ENCODE measurements around the gene KIAA0930. TPM values are rescaled to one million over a fixed set of nuclear protein-coding genes. Genes with fewer than 3 reads are reported as not detected.

Gene KIAA0930
- total RNA-seq, 1 experiment from 2014 or later = 55.5 TPM

DNA sequence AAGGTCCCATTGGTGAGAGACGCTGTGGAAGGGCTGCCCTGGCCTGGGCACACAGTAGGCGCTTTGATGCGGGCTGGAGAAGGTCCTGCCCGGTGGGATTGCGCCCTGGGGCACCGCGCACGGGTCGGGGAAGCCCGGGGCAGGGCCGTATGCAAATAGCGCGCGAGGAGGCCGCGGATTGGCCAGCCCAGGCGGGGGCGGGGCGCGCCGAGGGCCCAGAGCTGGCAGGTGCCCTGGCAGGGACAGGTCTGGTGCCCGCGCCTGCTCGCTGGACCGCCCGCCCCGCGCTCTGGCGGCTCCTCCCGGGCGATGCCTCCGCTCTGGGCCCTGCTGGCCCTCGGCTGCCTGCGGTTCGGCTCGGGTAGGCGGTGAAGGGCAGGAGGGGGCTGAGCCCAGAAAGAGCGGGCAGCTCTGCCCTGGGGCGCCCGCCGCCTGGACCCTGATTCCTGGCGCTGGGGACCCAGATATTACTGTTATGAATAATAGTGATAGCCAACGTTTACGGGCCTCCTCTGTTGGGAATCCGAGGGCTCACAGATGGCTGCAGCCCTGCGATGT, 44.1 kb upstream of the KIAA0930 start, which contains the start of gene UPK3A:
TSS of gene UPK3A (plus strand) at position 245 of the 558 bp plus-strand sequence. CDS start at position 310, 65 bp downstream.
- Histone ChIP-seq H3K36me3 (ENCODE audit: low read depth) (no peaks in the 10 kb centered on the region), H3K79me2 (ENCODE audit: low read depth) (no peaks in the 10 kb centered on the region), H3K9me3 (ENCODE audit: insufficient read depth, low read depth) (no peaks in the 10 kb centered on the region), H3K4me1 (replicated peaks; ENCODE audit: insufficient read depth) (peaks cover 28% of the 10 kb centered on the region), H3K9me2 (ENCODE audit: insufficient read depth) (no peaks in the 10 kb centered on the region), H3K4me3 (peak within 1 kb of the TSS; percentile 59; the same call in 1 of the 2 replicates), H4K20me1 (ENCODE audit: insufficient read depth) (no peaks in the 10 kb centered on the region), H3K27me3 (ENCODE audit: insufficient read depth, low read depth) (peaks cover 6% of the 10 kb centered on the region; the same call in 1 of the 2 replicates), H3K4me2 (peak within 1 kb of the TSS; percentile 90), H3K27ac (no peak within 1 kb of the TSS), H3F3A (ENCODE audit: insufficient read depth, low read depth) (peaks cover 13% of the 10 kb centered on the region), H2AFZ (peak within 1 kb of the TSS; percentile 69; the same call in 1 of the 2 replicates)
- ChIA-PET CTCF (no interaction called here), POLR2A (ENCODE audit: unreplicated experiment) (interaction anchor here (0.6 kb wide), 1 partner anchor 104 kb away, joined by 8 read pairs; no protein-coding TSS in a partner anchor)
- intact Hi-C loops (cut with micrococcal nuclease; ENCODE audit: unreplicated experiment) = loop anchor here (5.0 kb wide), 1 partner anchor 148 kb away; no protein-coding TSS in a partner anchor
- no peak for TF ChIP-seq EZH2 (IDR thresholded peaks at IDR 0.05; ENCODE audit: low read depth)
- TF ChIP-seq, protein P1, sequence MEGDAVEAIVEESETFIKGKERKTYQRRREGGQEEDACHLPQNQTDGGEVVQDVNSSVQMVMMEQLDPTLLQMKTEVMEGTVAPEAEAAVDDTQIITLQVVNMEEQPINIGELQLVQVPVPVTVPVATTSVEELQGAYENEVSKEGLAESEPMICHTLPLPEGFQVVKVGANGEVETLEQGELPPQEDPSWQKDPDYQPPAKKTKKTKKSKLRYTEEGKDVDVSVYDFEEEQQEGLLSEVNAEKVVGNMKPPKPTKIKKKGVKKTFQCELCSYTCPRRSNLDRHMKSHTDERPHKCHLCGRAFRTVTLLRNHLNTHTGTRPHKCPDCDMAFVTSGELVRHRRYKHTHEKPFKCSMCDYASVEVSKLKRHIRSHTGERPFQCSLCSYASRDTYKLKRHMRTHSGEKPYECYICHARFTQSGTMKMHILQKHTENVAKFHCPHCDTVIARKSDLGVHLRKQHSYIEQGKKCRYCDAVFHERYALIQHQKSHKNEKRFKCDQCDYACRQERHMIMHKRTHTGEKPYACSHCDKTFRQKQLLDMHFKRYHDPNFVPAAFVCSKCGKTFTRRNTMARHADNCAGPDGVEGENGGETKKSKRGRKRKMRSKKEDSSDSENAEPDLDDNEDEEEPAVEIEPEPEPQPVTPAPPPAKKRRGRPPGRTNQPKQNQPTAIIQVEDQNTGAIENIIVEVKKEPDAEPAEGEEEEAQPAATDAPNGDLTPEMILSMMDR (conservative IDR thresholded peaks at IDR 0.05) = no peak
- no TSS peak for BruUV-seq (replicated peaks)
- DNase-seq = peak; percentile 71 to 90

DNA sequence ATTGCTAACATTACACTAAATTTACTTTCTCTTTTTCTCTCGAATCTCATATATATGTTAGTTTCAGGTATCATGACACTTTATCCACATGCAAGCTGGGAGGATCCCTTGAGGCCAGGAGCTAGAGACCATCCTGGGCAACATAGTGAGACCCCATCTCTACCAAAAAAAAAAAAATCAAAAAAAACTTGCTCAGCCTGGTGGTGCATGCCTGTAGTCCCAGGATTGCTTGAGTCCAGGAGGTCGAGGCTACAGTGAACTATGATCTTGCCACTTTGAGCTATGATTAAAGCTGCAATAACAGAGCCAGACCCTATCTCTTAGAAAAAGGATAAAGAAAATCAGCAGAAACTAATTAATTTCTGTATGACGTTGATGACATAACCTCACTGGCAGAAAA, 40.3 kb upstream of the KIAA0930 start:
- no TSS peak for BruUV-seq (replicated peaks)
- CTCF ChIA-PET = no interaction called here
- no peak for DNase-seq

DNA sequence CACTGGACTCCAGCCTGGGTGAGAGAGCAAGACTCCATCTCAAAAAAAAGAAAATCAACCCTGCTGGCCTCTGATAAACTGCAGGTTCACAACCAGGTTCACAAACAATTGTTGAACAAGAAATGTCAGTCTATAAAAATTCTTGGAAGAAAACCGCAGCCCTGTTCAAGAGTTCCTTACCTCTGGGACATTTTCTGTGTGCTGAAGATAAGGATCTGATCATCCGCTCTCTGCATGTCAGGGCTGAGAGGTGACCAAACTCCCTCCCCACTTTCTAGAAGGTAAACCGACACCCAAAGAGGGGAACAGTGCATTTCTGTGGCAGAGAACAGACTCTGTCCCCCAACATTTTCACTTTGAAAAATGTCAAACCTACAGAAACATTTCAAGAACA, 39.9 kb upstream of the KIAA0930 start:
- Histone ChIP-seq H3K36me3 (ENCODE audit: low read depth) (no peaks in the 10 kb centered on the region), H4K20me1 (ENCODE audit: insufficient read depth) (no peaks in the 10 kb centered on the region), H3K79me2 (ENCODE audit: low read depth) (no peaks in the 10 kb centered on the region), H3F3A (ENCODE audit: insufficient read depth, low read depth) (peaks cover 22% of the 10 kb centered on the region), H2AFZ (no peak overlapping the region), H3K9me3 (ENCODE audit: insufficient read depth, low read depth) (no peaks in the 10 kb centered on the region), H3K4me2 (peak overlapping the region; percentile 53), H3K9me2 (ENCODE audit: insufficient read depth) (no peaks in the 10 kb centered on the region), H3K27ac (peak overlapping the region; percentile 93), H3K4me3 (no peak overlapping the region; the same call in 1 of the 2 replicates), H3K4me1 (replicated peaks; ENCODE audit: insufficient read depth) (peaks cover 38% of the 10 kb centered on the region), H3K27me3 (ENCODE audit: insufficient read depth, low read depth) (peaks cover 4% of the 10 kb centered on the region; the same call in 1 of the 2 replicates)
- POLR2A ChIA-PET (ENCODE audit: unreplicated experiment) = no interaction called here
- intact Hi-C loops (cut with micrococcal nuclease; ENCODE audit: unreplicated experiment) = loop anchor here (5.0 kb wide), 1 partner anchor 152 kb away; no protein-coding TSS in a partner anchor
- peak in 1 of 2 experiments; percentile 97 for DNase-seq
- CTCF ChIA-PET = interaction anchor here (0.9 kb wide), 1 partner anchor 224 kb away, joined by 3 read pairs; no protein-coding TSS in a partner anchor
- no TSS peak for BruUV-seq (replicated peaks)
- TF ChIP-seq EZH2 (IDR thresholded peaks at IDR 0.05; ENCODE audit: low read depth) = no peak
- TF ChIP-seq, protein P1 (conservative IDR thresholded peaks at IDR 0.05) = 0 out of 2 replicates have a peak, but pooled peaks have one; percentile 29

More for the DNA sequence above, 40.3 kb upstream of the KIAA0930 start:
- no peaks in the 10 kb centered on the region for H3K36me3 ChIP-seq (ENCODE audit: low read depth)
- no peaks in the 10 kb centered on the region for H4K20me1 ChIP-seq (ENCODE audit: insufficient read depth)
- peak overlapping the region; percentile 53 for H3K4me2 ChIP-seq
- no peaks in the 10 kb centered on the region for H3K79me2 ChIP-seq (ENCODE audit: low read depth)
- no peaks in the 10 kb centered on the region for H3K9me2 ChIP-seq (ENCODE audit: insufficient read depth)
- H2AFZ ChIP-seq = no peak overlapping the region
- POLR2A ChIA-PET (ENCODE audit: unreplicated experiment) = interaction anchor here (0.6 kb wide), 1 partner anchor 60 kb away, joined by 3 read pairs; no protein-coding TSS in a partner anchor
- peaks cover 38% of the 10 kb centered on the region for H3K4me1 ChIP-seq (replicated peaks; ENCODE audit: insufficient read depth)
- peaks cover 4% of the 10 kb centered on the region; the same call in 1 of the 2 replicates for H3K27me3 ChIP-seq (ENCODE audit: insufficient read depth, low read depth)
- intact Hi-C loops (cut with micrococcal nuclease; ENCODE audit: unreplicated experiment) = loop anchor here (5.0 kb wide), 1 partner anchor 151 kb away; no protein-coding TSS in a partner anchor
- peak overlapping the region; percentile 93 for H3K27ac ChIP-seq
- H3F3A ChIP-seq (ENCODE audit: insufficient read depth, low read depth) = peaks cover 22% of the 10 kb centered on the region
- TF ChIP-seq EZH2 (IDR thresholded peaks at IDR 0.05; ENCODE audit: low read depth) = no peak
- TF ChIP-seq, protein P1 (conservative IDR thresholded peaks at IDR 0.05) = no peak
- no peaks in the 10 kb centered on the region for H3K9me3 ChIP-seq (ENCODE audit: insufficient read depth, low read depth)
- no peak overlapping the region; the same call in 1 of the 2 replicates for H3K4me3 ChIP-seq

All from PC-9 (cell line).